Hepatic stellate cell (primary cell): ENCODE measurements around the gene GRK5.

Experiments used
- DNase-seq: peaks from one replicate; pipeline ENCODE4 v3.0.0; 2011; ENCODE audit warnings: low spot score

GRK5 gene

GRCh38 chr10:119483001-119483400 is 275.6 kb downstream of the GRK5 start:
- DNase-seq: no peak

GRCh38 chr10:119483839-119484238 is 276.5 kb downstream of the GRK5 start:
- DNase-seq: no peak

GRCh38 chr10:119488675-119489074 is 281.3 kb downstream of the GRK5 start:
- DNase-seq: no peak

DNA sequence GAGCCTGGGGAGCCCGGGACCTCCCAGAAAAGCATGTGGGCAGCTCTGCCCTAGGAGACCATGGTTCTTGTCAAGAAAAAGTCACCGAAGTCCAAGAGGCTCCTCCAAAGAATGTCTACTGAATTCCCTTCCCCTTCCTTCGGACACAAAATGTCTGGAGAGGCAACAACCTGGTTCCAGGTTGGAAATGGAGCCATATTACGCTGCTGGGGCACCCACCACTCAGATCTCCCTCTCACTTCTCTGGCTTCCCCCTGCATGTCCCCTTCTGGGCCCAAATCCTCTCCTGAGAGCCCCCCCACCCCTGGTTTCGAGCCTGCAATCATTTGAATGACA is 282.6 kb downstream of the GRK5 start:
- no peak for DNase-seq

- no peak for DNase-seq
Observed at GRCh38 chr10:119491966-119492757, 284.8 kb downstream of the GRK5 start.

DNA sequence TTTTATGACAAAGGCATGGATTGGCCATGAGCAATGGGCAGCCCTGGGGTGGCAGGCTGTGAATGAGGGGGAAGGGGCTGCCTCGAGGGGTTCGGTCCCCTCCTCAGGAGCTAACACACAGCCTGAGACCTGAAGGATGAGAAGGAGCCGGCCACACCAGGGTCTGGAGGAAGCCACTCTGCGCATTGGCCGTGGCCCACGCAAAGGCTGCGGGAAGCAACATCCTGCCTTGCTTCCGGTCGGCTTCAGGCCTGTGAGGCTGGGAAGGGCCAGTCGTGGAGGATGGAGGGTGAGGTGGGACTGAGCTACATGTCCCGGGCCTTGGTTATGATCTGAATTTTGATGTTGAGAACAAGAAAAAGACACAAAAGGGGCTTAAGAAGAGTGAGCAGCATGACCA is 285.8 kb downstream of the GRK5 start:
- no peak for DNase-seq

DNA sequence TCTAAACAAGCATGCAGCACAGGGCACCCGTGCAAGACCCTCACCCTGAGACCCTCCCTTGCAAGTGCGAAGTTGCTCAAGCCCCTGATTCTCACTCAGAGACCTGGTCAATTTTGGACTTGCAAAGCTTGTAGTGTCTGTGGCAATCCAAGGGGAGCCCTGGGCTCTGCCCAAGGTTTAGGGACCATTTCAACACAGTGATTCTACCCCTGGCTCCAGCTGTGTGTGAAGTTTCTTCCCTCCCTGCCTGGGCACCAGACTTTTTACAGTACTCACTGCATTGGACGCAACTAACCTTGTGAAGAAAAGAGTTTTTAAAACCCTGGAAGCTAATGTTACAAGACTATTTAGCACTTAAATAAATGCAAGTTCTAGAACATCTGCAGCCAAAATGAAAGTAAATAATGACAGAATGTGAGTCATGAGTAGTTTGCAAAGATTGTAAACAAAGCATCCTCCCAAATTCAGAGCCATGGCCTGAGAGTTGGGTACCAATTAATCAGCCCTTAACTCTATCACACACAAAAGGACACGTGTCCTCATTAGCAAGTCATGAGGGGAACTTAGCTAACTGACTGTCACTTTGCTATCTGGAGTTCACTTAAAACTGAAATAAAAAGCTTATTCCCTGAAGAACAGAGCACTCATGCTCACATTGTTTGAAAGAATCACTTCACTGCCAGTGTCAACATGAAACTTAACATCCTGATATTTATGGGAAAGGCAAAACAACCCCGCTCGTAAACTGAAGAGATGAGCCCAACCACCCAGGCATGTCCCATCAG is 287.1 kb downstream of the GRK5 start:
- DNase-seq: no peak

- no peak for DNase-seq
Observed at GRCh38 chr10:119495021-119495505, 287.7 kb downstream of the GRK5 start.

DNA sequence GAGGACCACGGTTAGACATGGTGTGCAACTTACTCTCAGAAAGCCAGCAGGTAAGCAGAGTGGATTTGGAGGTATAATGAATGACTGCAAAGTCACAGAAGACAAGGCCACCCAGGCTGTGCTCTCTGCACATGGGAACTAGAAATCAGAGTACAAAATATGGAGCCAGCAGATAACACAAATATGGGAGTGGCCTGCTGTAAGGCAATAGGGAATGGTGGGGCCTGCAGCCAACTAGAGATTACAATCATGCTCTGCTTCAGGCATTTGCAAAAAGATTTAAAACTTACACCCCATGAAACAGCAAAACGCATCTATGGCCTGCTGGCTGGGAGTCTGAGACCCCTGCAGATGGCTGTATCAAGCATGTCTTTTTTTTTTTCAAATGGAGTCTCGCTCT is 288.2 kb downstream of the GRK5 start:
- no peak for DNase-seq

DNA sequence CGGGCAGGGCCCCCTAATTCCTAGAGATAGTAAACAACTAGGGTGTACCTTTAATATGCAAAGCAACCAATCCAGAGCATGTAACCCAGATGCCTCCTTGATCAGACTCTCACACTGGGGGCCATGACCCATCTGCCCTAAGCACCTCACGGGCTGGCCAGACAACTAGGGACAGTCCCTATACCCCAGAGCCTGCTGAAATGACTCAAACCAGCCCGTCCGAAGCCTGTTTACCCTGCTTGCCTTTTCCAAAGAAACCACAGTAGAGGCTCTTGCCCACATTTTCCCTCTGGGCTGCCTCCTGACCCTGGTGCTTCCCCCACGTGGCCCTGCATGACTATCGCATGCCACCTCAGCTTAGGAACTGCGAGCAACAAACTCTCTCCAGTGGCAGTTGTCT is 288.9 kb downstream of the GRK5 start:
- no peak for DNase-seq

- no peak for DNase-seq
Observed at GRCh38 chr10:119497243-119497642, 289.9 kb downstream of the GRK5 start.

GRCh38 chr10:119498889-119499676 is 291.7 kb downstream of the GRK5 start:
- peak; percentile 58 for DNase-seq

- no peak for DNase-seq
Observed at GRCh38 chr10:119499677-119500002, 292.3 kb downstream of the GRK5 start.

GRCh38 chr10:119500123-119500795 is 292.9 kb downstream of the GRK5 start:
- DNase-seq: no peak

GRCh38 chr10:119500821-119501220 is 293.4 kb downstream of the GRK5 start:
- DNase-seq: no peak

GRCh38 chr10:119501690-119502089 is 294.3 kb downstream of the GRK5 start:
- no peak for DNase-seq

GRCh38 chr10:119502209-119502608 is 294.8 kb downstream of the GRK5 start:
- no peak for DNase-seq

DNA sequence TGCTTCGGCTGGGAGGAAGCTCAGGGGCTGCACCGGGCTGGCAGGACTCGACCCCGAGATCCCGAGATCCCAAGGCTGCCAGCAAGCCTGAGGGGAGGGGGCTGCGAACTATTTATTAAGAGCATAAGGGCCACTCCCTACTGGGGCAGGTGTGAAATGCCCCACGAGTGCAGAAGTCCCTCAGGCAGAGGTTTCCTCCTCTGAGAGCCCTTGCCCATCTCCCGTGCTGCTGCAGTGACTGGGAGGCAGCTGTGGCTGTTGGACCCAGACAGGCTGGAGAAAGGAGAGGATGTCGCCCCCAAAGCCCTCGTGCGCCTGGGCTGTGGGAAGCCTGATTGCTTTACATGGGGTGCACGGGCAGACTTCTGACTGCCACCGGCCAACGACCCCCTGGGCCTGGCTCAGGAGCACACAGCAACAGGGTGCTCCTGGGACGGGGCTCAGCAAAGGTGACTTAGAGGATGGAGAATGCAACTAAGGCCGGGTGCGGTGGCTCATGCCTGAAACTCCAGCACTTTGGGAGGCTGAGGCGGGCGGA is 295.3 kb downstream of the GRK5 start:
- no peak for DNase-seq

GRCh38 chr10:119503821-119504220 is 296.4 kb downstream of the GRK5 start:
- no peak for DNase-seq

GRCh38 chr10:119504651-119505050 is 297.3 kb downstream of the GRK5 start:
- no peak for DNase-seq

- DNase-seq: no peak
Observed at GRCh38 chr10:119505131-119505551, 297.8 kb downstream of the GRK5 start.
